Measurements from ENCODE around the gene PEX5.

DNA sequence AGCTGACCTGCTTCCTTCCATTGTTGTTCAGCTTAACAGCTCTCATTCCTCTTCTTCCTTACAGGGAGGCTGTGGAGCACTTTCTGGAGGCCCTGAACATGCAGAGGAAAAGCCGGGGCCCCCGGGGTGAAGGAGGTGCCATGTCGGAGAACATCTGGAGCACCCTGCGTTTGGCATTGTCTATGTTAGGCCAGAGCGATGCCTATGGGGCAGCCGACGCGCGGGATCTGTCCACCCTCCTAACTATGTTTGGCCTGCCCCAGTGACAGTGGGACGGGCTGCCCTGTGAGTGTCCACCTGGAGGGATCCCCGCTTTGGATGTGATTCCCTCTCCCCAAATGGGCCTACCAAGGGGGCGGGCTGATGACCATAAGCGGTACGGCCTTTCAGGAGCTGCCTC lies 20.5 kb downstream of the PEX5 start:
- TF ChIP-seq, protein P1, sequence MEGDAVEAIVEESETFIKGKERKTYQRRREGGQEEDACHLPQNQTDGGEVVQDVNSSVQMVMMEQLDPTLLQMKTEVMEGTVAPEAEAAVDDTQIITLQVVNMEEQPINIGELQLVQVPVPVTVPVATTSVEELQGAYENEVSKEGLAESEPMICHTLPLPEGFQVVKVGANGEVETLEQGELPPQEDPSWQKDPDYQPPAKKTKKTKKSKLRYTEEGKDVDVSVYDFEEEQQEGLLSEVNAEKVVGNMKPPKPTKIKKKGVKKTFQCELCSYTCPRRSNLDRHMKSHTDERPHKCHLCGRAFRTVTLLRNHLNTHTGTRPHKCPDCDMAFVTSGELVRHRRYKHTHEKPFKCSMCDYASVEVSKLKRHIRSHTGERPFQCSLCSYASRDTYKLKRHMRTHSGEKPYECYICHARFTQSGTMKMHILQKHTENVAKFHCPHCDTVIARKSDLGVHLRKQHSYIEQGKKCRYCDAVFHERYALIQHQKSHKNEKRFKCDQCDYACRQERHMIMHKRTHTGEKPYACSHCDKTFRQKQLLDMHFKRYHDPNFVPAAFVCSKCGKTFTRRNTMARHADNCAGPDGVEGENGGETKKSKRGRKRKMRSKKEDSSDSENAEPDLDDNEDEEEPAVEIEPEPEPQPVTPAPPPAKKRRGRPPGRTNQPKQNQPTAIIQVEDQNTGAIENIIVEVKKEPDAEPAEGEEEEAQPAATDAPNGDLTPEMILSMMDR (conservative IDR thresholded peaks at IDR 0.05; ENCODE audit: low read depth, low read length), result no peak
- TF ChIP-seq EZH2phosphoT487 (IDR thresholded peaks at IDR 0.05; ENCODE audit: borderline replicate concordance, low read length) (no peak), EZH2 (IDR thresholded peaks at IDR 0.05; ENCODE audit: low read length, unreplicated experiment) (no peak)
